Nucleus accumbens (tissue), 56 donors: ENCODE measurements around the gene SNX21.
"Not testable (repeated sequence)": the region's sequence is repeated elsewhere in the genome, so short reads cannot be mapped to it uniquely, and the experiment has no call there.

Experiments used
- DNase-seq, 56 donors: peaks; one replicate each; lab custom pipeline; 2025; lab: John Stamatoyannopoulos, UW

Gene SNX21

DNA sequence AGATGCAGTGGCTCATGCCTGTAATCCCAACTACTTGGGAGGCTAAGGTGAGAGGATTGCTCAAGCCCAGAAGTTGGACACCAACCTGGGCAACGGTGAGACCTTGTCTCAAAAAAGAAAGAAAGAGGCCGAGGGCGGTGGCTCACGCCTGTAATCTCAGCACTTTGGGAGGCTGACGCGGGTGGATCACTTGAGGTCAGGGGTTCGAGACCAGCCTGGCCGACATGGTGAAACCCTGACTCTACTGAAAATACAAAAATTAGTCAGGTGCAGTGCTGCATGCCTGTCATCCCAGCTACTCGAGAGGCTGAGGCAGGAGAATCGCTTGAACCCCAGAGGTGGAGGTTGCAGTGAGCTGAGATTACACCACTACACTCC is 40.5 kb downstream of the SNX21 start:
- not testable (repeated sequence) for DNase-seq

DNA sequence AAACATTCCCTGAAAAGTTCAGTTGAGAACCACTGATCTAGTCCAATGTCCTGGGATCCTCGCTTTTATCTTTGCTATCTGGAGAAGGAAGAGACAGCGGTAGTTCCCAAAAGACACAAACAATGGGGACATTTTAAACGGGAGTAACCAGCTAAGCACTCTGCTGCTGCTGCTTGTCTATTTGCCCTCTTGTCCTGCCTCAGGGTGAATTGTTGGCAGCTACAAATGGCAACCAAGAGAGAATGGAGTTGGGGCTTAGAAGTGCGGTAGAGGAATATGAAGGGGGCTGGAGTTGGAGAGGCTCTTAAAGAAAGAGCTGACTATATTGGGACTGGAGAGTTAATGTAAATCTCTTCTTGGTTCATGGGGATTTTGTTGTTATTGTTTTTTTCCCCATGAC is 41.0 kb downstream of the SNX21 start:
- no peak for DNase-seq

DNA sequence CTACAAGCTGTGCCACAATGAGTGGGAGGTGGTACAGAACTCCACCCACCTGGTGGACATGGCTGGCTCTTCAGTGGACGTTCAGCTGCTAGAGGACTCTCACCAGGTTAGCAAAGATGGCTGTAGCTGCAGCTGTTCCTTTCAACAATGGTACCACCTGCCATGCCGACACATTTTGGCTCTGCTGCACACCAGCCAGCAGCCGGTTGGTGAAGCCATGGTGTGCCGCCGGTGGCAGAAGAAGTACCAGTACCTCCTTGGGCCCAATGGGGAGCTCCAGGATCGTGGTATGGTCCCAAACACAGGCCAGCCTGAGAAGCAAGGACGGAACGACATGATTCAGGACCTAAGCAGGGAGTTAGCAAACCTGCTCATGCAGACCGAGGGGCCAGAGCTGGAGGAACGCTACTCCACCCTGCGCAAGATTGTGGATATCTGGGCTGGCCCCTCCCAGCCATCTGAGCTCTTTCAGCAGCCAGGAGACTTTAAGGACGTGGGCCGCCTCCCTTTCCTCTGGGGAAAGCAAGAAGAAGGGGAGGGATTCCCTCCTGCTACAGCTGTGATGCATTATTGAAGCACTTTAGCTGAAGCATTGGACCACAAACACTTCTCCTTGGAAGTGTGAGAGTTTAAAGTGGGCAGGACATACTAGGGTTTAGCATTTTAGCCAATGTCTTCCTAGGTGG is 44.6 kb downstream of the SNX21 start:
- DNase-seq: no peak

- DNase-seq: peak; percentile 64 to 100 (median 97)
Observed at GRCh38 chr20:45880988-45881788, 47.6 kb downstream of the SNX21 start, which contains the start of gene ZSWIM1. Gene ZSWIM1 (plus strand): TSS chr20:45881227. CDS start chr20:45882593, 1,366 bp downstream.

DNA sequence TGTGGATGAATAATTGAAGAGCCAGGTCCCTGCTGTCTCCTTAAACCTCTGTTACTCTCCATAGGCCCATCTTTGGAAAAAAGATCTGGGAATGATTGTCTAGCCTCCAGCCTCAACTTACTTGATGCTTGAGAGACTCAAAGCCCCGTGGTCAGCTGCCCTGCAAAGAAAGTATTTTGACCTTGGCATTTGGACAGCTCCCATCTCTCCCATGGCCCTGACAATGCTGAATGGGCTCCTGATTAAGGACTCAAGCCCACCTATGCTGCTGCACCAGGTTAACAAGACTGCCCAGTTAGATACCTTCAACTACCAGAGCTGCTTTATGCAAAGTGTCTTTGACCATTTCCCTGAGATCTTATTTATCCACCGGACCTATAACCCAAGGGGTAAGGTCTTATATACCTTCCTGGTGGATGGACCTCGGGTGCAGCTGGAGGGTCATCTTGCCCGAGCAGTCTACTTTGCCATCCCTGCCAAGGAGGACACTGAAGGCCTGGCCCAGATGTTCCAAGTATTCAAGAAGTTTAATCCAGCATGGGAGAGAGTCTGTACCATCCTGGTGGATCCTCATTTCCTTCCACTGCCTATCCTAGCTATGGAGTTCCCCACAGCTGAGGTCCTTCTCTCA is 49.0 kb downstream of the SNX21 start:
- no peak for DNase-seq

DNA sequence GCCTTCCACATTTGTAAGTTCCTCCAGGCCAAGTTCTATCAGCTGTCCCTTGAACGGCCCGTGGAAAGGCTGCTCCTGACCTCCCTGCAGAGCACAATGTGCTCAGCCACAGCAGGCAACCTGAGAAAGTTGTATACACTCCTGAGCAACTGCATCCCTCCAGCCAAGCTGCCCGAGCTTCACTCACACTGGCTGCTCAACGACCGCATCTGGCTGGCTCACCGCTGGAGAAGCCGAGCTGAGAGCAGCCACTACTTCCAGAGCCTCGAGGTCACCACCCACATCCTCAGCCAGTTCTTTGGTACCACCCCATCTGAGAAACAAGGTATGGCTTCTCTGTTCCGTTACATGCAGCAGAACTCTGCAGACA is 49.5 kb downstream of the SNX21 start:
- no peak for DNase-seq

GRCh38 chr20:45886590-45887345 is 53.2 kb downstream of the SNX21 start:
- no peak for DNase-seq

GRCh38 chr20:45887346-45887715 is 53.7 kb downstream of the SNX21 start, which contains the start of gene SPATA25:
Gene SPATA25 (minus strand): TSS chr20:45887622. CDS start chr20:45887590, 32 bp downstream.
- no peak for DNase-seq

DNA sequence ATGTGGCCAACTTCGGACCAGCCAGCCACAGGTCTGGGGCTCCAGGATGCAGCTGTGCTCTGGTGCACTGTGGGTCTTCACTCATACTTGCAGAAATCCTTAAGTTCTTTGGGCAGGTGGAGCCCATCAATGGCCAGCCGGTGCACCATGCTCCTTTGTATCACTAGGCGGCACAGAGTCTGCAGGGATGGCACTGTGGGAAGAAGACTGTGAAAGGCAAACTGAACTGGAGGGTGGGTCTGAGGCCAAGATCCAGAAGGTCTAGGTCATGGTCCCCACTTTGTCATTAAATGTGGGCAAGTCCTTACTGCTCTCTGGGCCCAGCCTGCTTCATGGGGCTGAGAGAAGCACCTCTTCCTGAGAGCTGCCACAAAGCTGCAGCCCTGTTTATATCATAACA is 55.1 kb downstream of the SNX21 start:
- no peak for DNase-seq

- DNase-seq: peak in 49 of 56 donors; percentile 12 to 72 (median 40)
Observed at GRCh38 chr20:45890077-45890984, 56.7 kb downstream of the SNX21 start.

DNA sequence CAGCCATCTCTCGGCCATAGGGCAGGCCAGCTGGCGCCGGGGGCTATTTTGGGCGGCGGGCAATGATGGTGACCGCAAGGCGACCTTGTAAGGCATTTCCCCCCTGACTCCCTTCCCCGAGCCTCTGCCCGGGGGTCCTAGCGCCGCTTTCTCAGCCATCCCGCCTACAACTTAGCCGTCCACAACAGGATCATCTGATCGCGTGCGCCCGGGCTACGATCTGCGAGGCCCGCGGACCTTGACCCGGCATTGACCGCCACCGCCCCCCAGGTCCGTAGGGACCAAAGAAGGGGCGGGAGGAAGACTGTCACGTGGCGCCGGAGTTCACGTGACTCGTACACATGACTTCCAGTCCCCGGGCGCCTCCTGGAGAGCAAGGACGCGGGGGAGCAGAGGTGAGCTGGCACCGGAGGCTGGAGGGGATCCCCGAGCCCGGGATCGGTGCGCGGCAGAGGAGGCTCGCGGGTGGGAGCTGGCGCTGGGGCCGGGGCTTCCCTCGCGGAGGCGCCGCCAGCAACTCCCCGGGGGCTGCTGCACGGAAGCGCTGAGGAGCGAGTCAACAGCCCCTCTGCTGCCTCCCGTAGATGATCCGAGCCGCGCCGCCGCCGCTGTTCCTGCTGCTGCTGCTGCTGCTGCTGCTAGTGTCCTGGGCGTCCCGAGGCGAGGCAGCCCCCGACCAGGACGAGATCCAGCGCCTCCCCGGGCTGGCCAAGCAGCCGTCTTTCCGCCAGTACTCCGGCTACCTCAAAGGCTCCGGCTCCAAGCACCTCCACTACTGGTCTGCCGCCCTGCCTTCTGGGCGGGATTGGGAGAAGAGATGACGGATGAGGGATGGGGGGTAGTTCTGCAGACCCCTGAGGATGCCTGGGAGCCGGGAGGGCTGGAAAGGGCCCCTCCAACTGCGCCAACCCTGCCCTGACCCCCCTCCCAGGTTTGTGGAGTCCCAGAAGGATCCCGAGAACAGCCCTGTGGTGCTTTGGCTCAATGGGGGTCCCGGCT is 57.7 kb downstream of the SNX21 start, which contains the start of the genes CTSA and NEURL2:
CTSA (plus strand) TSS at position 351 of the 999 bp plus-strand sequence; CDS start at position 585, 234 bp downstream.
NEURL2 (minus strand) TSS at position 224 of the 999 bp plus-strand sequence; CDS start at position 7, 217 bp downstream.
- peak in 55 of 56 donors; percentile 56 to 96 (median 86) for DNase-seq

DNA sequence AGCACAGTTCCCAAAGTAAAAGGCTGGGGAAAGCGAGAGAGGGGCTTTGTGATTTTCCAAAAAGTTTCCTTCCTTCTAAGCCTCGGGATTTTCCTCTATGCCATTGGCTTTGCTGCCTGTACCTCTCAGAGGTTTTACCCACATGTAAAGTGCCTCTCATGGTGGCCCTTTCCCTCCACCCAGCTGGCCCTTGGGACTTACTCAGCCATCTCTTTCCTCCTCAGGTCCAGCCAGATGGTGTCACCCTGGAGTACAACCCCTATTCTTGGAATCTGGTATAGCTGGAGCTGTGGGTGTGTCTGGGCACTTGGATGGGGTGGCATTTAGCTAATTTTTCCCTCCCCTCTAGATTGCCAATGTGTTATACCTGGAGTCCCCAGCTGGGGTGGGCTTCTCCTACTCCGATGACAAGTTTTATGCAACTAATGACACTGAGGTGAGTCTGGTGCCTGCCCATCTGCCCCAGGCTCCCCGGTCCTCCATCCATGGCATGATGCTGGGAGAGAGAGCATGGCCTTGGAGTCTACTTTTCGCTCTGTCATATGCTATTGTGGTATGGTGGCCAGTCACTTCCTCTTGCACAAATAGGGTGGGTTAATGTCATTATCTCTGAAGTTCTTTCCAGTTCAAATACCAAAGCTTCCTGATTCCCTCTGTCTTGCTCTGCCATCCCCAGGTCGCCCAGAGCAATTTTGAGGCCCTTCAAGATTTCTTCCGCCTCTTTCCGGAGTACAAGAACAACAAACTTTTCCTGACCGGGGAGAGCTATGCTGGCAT is 58.6 kb downstream of the SNX21 start:
- peak in 1 of 56 donors; percentile 7 for DNase-seq
